Mesendoderm (in vitro differentiated cells): ENCODE data around the gene ALDH3A2.
A peak's percentile ranks its signal among the peaks of the same experiment; 100 is the strongest.

Experiments
- DNase-seq: peaks from one replicate; pipeline ENCODE4 v3.0.0; 2013
- H2AK5ac ChIP-seq: 2 replicates; pipeline ENCODE4 v1.6.1; 2013; ENCODE audit warnings: low read length, inconsistent platforms
- H2BK120ac ChIP-seq: 2 replicates; pipeline ENCODE4 v1.6.1; 2013; ENCODE audit warnings: low read depth, mild to moderate bottlenecking, low read length, moderate library complexity, mixed read lengths
- H2BK15ac ChIP-seq: replicated peaks from 2 replicates; pipeline ENCODE4 v1.6.1; 2013; ENCODE audit warnings: low read depth, mild to moderate bottlenecking, moderate library complexity
- H2BK5ac ChIP-seq: 2 replicates; pipeline ENCODE4 v1.6.1; 2013; ENCODE audit warnings: low read length, inconsistent platforms
- H3K18ac ChIP-seq: 2 replicates; pipeline ENCODE4 v1.6.1; 2013; ENCODE audit warnings: mild to moderate bottlenecking, low read length, mixed read lengths
- H3K23ac ChIP-seq: one replicate; pipeline ENCODE4 v1.6.1; 2013; ENCODE audit warnings: low read length
- H3K27ac ChIP-seq: 2 replicates; pipeline ENCODE4 v1.5.1; 2013; ENCODE audit warnings: low read depth, mild to moderate bottlenecking, inconsistent platforms, low read length, moderate library complexity
- H3K27me3 ChIP-seq: 2 replicates; pipeline ENCODE4 v1.6.1; 2013; ENCODE audit warnings: low read length, control low read depth, mild to moderate bottlenecking, inconsistent platforms; ENCODE audit not compliant: insufficient read depth, poor library complexity
- H3K36me3 ChIP-seq: 2 replicates; pipeline ENCODE4 v1.6.1; 2013; ENCODE audit warnings: low read length, inconsistent platforms; ENCODE audit not compliant: control insufficient read depth, insufficient read depth
- H3K4ac ChIP-seq: one replicate; pipeline ENCODE4 v1.6.1; 2013; ENCODE audit warnings: low read depth, mild to moderate bottlenecking, low read length, moderate library complexity
- H3K4me1 ChIP-seq: 2 replicates; pipeline ENCODE4 v1.6.1; 2013; ENCODE audit warnings: low read depth, low read length, inconsistent platforms; ENCODE audit not compliant: control insufficient read depth
- H3K4me2 ChIP-seq: 2 replicates; pipeline ENCODE4 v1.6.1; 2013; ENCODE audit warnings: low read length
- H3K4me3 ChIP-seq: 2 replicates; pipeline ENCODE4 v1.5.1; 2013; ENCODE audit warnings: mild to moderate bottlenecking, low read length
- H3K56ac ChIP-seq: one replicate; pipeline ENCODE4 v1.6.1; 2013; ENCODE audit warnings: low read length
- H3K79me1 ChIP-seq: 2 replicates; pipeline ENCODE4 v1.6.1; 2013; ENCODE audit warnings: low read length, inconsistent platforms
- H3K79me2 ChIP-seq: 2 replicates; pipeline ENCODE4 v1.6.1; 2013; ENCODE audit warnings: mild to moderate bottlenecking, low read length; ENCODE audit not compliant: control insufficient read depth, insufficient read depth
- H3K9ac ChIP-seq: 2 replicates; pipeline ENCODE4 v1.6.1; 2013; ENCODE audit warnings: low read length, inconsistent platforms
- H4K5ac ChIP-seq: one replicate; pipeline ENCODE4 v1.6.1; 2013; ENCODE audit warnings: low read length
- H4K8ac ChIP-seq: one replicate; pipeline ENCODE4 v1.6.1; 2013; ENCODE audit warnings: low read depth, mild to moderate bottlenecking, control low read depth, low read length, moderate library complexity
- WGBS: extraction: QIAGEN DNeasy Blood & Tissue Kit; methylation state at CpG from one replicate; pipeline ENCODE4 v1.1.7; 2013; ENCODE audit warnings: low lambda C conversion rate, missing lambda C conversion rate; ENCODE audit not compliant: insufficient coverage; ENCODE audit errors: extremely low coverage; 5-methylcytosine and 5-hydroxymethylcytosine counted together

Gene ALDH3A2

GRCh38 chr17:19714542-19715411, 66.2 kb downstream of the ALDH3A2 start:
- H3K4me2 ChIP-seq: no peak overlapping the region
- H2AK5ac ChIP-seq: no peak overlapping the region
- H3K9ac ChIP-seq: no peak overlapping the region
- H3K27ac ChIP-seq: no peak overlapping the region
- no CpG with 5 or more reads among the region's 27 CpGs for WGBS
- no peak overlapping the region for H3K4me3 ChIP-seq
- no peak overlapping the region for H4K5ac ChIP-seq
- H3K36me3 ChIP-seq: no peaks in the 10 kb centered on the region
- no peak overlapping the region for H4K8ac ChIP-seq
- no peak overlapping the region for H2BK5ac ChIP-seq
- H3K23ac ChIP-seq: no peak overlapping the region
- H3K4ac ChIP-seq: no peak overlapping the region
- no peaks in the 10 kb centered on the region for H3K79me2 ChIP-seq
- no peak overlapping the region for H2BK120ac ChIP-seq
- no peaks in the 10 kb centered on the region for H3K79me1 ChIP-seq
- H2BK15ac ChIP-seq: no peak overlapping the region
- H3K27me3 ChIP-seq: no peaks in the 10 kb centered on the region
- H3K4me1 ChIP-seq: no peaks in the 10 kb centered on the region
- peak; percentile 29 for DNase-seq
- H3K18ac ChIP-seq: no peak overlapping the region
- no peak overlapping the region for H3K56ac ChIP-seq

DNA sequence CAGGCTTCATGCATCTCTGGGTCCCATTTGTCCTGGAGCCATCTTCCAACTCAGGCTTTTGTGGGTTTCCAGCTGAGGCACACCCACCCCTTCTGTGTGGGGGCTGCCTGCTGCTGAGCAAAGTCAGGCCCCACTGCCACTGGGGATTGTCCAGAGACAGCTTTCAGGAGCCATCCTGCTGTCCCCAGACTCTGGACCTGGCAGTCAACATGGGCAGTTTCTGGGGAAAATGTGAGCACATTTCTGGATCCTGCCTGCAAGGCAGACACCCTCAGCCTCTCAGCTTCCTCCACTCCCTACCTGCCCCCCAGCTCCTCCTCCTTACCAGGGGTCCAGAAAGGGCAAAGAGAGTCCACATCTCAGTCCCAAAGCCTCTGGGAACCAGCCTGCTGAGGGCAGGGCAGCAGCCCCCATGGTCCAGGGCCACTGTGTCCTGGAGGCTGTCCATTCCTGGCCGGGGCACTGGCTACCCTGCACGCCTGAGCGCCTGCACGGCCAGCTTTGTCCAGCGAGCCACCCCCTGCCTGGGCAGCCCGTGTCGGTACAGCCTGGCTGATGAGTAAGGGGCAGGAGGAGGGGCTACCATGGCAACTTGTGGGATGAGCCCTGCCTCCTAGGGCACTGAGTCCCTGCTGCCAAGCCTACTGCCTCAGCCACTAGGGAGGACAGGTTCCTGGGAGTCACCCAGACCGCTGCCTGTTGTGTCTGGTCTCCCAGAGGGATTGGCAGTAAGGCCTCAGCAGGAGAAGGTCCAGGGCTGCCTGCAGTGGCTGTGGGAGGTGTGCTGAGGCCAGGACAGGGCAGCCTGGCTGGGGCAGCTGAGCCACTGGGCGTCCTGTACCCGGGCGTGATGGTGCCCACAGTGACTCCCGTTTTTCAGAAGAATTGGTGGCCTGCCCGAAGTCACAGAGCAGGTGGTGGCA, 67.8 kb downstream of the ALDH3A2 start, which contains the start of gene SLC47A2:
SLC47A2 (minus strand) TSS at position 477 of the 923 bp plus-strand sequence; CDS start at position 448, 29 bp downstream.
- no peak within 1 kb of the TSS for H2BK15ac ChIP-seq
- WGBS: no CpG with 5 or more reads among the region's 13 CpGs
- no peak within 1 kb of the TSS for H2BK5ac ChIP-seq
- H3K18ac ChIP-seq: no peak within 1 kb of the TSS
- no peaks in the 10 kb centered on the region for H3K4me1 ChIP-seq
- H3K4me3 ChIP-seq: no peak within 1 kb of the TSS
- H4K5ac ChIP-seq: no peak within 1 kb of the TSS
- no peak within 1 kb of the TSS for H2BK120ac ChIP-seq
- no peak within 1 kb of the TSS for H3K9ac ChIP-seq
- no peak within 1 kb of the TSS for H2AK5ac ChIP-seq
- no peaks in the 10 kb centered on the region for H3K79me2 ChIP-seq
- H3K23ac ChIP-seq: no peak within 1 kb of the TSS
- H3K4ac ChIP-seq: no peak within 1 kb of the TSS
- no peaks in the 10 kb centered on the region for H3K27me3 ChIP-seq
- H3K4me2 ChIP-seq: no peak within 1 kb of the TSS
- no peak within 1 kb of the TSS for H4K8ac ChIP-seq
- H3K79me1 ChIP-seq: no peaks in the 10 kb centered on the region
- H3K36me3 ChIP-seq: no peaks in the 10 kb centered on the region
- no peak within 1 kb of the TSS for H3K27ac ChIP-seq
- no peak within 1 kb of the TSS for H3K56ac ChIP-seq
- DNase-seq: no peak

DNA sequence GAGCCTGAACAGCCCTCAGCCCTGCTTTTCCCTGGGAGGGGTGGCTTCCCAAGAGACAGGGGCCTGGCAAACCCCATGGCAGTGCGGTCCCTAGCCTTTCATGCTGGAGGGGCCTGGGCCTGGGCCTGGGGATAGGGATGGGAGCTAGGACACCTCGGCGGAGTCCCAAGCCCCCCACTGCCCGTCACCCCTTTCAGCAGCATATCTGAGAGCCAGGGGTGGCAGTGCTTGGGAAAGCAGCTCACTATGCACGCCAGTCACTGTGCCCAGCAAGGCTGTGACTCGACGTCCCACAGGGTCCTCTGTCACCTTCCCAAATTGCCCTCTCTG, 68.4 kb downstream of the ALDH3A2 start:
- Histone ChIP-seq H2BK120ac (no peak overlapping the region), H3K23ac (no peak overlapping the region), H3K79me1 (no peaks in the 10 kb centered on the region), H3K9ac (no peak overlapping the region), H2AK5ac (no peak overlapping the region), H4K8ac (no peak overlapping the region), H3K4me3 (no peak overlapping the region), H3K18ac (no peak overlapping the region), H3K4me2 (no peak overlapping the region), H3K79me2 (no peaks in the 10 kb centered on the region), H3K4me1 (no peaks in the 10 kb centered on the region), H4K5ac (no peak overlapping the region), H3K56ac (no peak overlapping the region), H3K27ac (no peak overlapping the region), H3K36me3 (no peaks in the 10 kb centered on the region), H3K27me3 (no peaks in the 10 kb centered on the region), H2BK5ac (no peak overlapping the region), H3K4ac (no peak overlapping the region), H2BK15ac (no peak overlapping the region)
- no CpG with 5 or more reads among the region's 7 CpGs for WGBS
- DNase-seq: no peak

- Histone ChIP-seq H3K36me3 (no peaks in the 10 kb centered on the region), H3K18ac (no peak overlapping the region), H2AK5ac (no peak overlapping the region), H3K4me2 (no peak overlapping the region), H3K79me2 (no peaks in the 10 kb centered on the region), H3K4ac (no peak overlapping the region), H4K5ac (no peak overlapping the region), H3K23ac (no peak overlapping the region), H3K79me1 (no peaks in the 10 kb centered on the region), H2BK5ac (no peak overlapping the region), H3K27me3 (no peaks in the 10 kb centered on the region), H3K56ac (no peak overlapping the region), H3K27ac (no peak overlapping the region), H3K9ac (no peak overlapping the region), H4K8ac (no peak overlapping the region), H2BK15ac (no peak overlapping the region), H3K4me3 (no peak overlapping the region), H3K4me1 (no peaks in the 10 kb centered on the region), H2BK120ac (no peak overlapping the region)
- no CpG with 5 or more reads among the region's 10 CpGs for WGBS
- DNase-seq: no peak
Measured at GRCh38 chr17:19717411-19717908, 68.9 kb downstream of the ALDH3A2 start.

DNA sequence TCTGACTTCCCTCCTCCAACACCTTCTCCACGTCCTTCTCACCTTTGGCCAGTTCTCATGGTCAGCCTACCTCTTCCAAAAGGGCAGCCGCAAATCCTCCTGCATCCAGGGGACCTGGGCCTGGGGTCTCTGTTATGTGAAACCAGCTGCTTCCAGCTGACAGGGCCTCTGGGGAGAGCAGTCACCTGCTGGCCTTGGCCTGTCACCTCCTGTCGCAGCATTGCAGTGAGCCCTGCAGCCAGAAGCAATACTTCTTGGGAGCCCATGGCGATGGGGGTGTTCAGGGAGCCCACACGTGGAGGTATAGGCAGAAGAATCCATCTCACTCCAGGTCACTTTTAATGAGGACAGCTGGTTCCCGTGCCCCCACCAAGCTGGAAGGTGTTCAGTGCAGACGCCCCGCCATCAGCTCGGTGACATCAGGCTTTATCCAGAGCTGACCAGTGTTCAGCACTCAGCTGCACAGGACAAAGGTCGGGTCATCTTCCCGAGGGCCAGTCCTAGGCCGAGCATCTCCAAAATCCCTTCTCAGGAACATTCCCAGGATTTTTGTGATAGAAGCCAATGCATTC, 69.6 kb downstream of the ALDH3A2 start:
- H3K79me1 ChIP-seq: no peaks in the 10 kb centered on the region
- H2BK15ac ChIP-seq: no peak overlapping the region
- H3K9ac ChIP-seq: no peak overlapping the region
- no peak overlapping the region for H3K23ac ChIP-seq
- H3K36me3 ChIP-seq: no peaks in the 10 kb centered on the region
- no peak overlapping the region for H3K4me3 ChIP-seq
- H2BK120ac ChIP-seq: no peak overlapping the region
- no peak overlapping the region for H2AK5ac ChIP-seq
- H3K27ac ChIP-seq: no peak overlapping the region
- H4K8ac ChIP-seq: no peak overlapping the region
- H4K5ac ChIP-seq: no peak overlapping the region
- no peaks in the 10 kb centered on the region for H3K4me1 ChIP-seq
- peak; percentile 68 for DNase-seq
- no CpG with 5 or more reads among the region's 12 CpGs for WGBS
- H3K79me2 ChIP-seq: no peaks in the 10 kb centered on the region
- peak overlapping the region; percentile 5 for H3K56ac ChIP-seq
- no peak overlapping the region for H3K18ac ChIP-seq
- H2BK5ac ChIP-seq: no peak overlapping the region
- H3K27me3 ChIP-seq: no peaks in the 10 kb centered on the region
- H3K4ac ChIP-seq: no peak overlapping the region
- no peak overlapping the region for H3K4me2 ChIP-seq
